COLO668 (cell line): Measurements from ENCODE around the gene PLCH1.

Experiments
- DNase-seq: peaks from one replicate; lab custom pipeline; 2025; ENCODE audit not compliant: unreplicated experiment; lab: John Stamatoyannopoulos, UW

Gene PLCH1

DNA sequence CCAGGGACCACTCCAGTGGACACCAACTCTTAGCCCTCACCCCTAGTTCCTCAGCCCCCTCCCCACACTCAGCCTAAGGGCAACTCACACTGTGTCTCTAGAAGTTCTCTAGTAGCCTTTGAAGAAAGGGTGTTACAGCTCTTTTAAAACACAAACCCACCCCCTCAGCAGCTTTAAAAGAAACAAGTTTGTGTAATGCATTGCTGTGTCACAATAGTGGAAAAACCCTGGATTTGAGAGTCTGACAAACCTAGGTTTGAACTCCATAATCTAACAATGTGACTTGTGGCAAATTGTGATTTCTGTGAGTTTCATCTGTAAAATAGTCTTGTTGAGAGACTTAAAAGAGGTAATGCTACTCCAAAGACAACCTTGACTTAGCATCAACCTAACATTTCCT lies 54.0 kb downstream of the PLCH1 start:
- DNase-seq, result no peak

DNA sequence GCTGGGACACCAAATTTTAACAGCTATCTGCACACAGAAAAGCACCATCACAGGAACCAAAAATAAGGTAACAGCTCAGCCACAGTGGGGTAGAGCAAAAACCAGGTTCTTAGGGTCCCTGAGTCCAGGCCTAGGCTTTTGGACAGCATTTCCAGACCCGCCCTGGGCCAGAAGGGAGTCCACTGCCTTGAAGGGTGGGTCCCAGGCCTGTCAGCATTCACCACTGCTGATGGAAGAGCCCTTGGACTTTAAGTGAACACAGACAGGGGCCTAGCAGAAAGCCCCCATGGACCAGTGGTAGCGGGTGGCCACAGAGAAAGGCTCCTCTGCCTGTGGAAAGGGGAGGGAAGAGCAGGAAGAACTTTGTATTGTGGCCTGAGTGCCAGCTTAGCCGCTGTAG lies 56.4 kb downstream of the PLCH1 start:
- DNase-seq, result no peak

DNA sequence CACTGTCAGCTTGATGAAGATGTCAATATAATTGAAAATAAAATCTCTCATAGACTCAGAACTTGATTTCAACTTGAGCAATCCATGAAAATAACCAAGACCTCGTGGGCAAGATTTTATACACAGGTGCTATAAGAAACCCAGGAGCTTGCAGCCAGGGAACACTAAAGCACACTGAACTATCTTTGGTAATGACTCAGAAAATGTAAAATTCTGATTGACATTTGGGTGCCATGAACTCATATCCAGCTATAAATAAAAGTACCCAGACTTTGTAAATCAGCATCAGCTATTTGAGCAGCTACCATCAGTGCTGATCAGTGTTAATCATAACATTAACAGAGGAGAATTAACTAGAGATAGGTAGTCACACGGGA lies 61.5 kb downstream of the PLCH1 start:
- DNase-seq, result no peak

DNA sequence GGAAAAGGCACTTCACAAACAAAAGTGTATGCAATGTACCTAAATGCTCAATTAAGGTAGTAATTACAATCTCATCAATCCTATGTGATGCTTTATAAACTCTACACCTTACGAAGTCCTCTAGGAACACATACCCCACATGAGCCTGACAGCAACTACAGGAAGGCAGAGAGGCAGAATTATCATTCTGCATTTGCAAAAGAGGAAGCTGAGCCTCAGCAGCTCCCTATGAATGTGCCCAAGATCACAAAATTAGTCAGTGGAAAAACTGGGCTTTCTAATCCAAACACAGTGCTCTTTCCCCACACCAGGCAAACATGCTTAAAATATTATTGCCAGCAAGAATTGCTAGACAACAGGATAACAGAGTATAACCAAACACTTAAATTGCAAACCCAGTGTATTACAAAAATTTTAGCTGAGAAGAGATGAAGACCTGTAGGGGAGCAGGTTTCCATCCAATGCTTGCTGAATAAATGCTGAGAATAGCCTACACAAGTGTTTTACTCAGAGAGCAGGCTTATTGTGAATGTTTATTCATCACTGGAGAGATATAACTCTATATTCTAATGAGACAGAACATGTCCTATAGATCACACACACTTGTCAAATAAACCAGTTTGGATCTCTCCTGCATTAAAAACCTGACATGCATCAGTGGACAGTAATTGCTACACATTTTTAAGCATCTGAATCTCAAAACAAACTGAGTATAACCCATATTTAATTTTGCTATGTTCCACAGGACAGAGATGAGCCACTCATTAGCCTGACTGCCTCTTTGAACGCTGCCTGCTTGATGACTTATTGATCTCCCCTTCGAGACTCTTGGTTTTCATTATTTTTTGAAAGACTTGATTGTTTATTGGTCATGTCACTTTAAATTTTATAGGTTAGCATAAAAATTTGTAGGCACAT lies 62.2 kb downstream of the PLCH1 start:
- DNase-seq, result no peak

DNA sequence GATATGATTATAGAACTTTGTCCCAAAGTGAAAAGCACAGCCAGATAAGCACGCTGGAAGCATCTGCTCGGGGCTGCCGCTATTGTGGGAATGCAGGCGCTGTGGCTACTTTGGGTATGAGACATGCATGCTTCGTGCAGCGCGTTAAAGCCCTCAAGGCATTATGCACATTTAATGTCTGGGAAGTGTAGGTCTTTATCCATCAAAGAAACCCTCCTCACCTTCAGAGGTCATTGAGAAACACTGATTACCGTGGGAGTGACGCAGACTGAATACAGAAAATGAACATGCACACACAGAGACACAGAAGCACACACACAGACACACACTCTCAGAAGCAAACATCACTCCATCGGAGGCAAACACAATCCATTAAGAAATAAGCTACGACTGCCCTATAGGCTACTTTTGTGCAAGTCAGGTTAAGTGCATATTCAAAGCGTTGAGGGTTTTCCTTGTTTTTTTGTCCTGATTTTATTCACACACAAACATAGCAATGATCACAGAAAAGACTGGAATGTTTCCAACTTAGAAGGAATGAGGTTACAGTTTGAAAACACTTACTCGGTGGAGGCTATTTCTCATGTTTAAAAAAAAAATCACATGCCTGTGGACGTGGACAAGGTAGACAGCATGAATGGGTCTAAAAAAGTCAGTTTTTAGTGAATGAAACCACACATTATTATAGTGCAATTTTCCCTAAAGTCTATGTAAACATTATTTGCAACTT lies 68.5 kb downstream of the PLCH1 start:
- DNase-seq, result no peak

- DNase-seq, result no peak
Observed at GRCh38 chr3:155675094-155675493, 69.8 kb downstream of the PLCH1 start.

DNA sequence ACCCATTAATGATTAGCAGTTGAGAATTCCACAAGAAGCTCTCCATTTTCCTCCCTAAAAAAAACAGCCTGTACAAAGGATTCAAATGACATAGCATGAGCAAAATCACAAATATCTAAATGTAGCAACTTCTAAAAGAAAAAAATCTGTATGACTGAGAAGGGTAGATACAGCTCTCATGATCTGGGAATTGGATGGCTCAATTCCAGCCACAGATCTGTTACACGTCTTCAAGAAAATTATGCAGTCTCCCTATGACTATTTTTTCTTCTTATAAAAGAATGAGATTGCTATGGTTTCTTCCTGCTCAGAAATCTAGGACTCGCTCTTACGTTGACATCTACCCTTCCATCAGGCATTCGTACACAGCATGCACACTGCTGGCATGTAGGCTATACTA lies 71.5 kb downstream of the PLCH1 start:
- DNase-seq, result no peak

DNA sequence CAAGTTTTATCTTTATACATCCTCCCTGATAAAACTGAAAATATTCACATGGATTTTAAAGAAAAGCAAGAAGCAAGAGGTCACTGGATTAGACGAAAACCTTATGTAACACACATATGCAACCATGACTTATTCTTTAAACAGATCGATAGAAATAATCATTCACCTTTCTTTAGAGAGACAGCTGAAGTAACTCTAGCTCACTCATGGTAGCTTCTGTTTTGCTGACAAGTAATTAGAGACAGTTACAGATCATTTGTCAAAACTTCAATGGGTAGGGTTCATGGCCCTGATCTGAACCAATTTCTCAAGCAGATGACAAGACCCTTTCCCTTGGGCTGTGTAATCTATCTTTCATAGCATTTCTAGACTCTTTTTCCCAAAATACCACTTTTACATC lies 74.5 kb downstream of the PLCH1 start:
- DNase-seq, result no peak

DNA sequence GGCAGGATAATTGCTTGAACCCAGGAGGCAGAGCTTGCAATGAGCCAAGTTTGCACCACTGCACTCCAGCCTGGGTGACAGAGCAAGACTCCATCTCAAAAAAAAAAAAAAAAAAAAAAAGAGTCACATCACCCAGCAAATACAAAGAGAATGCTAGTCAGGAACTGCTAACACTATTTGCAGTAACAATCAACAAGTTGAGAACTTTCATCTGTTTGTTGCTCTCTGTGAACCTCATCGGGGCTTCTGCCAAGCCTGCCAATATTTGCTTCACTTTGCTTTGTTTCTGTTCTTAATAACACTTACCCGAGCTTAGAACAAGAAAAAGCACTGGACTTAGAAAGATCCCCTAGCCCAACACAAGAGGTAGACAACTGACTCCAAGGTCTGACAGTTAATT lies 76.9 kb downstream of the PLCH1 start:
- no peak for DNase-seq

GRCh38 chr3:155664925-155665695 lies 79.8 kb downstream of the PLCH1 start:
- DNase-seq, result no peak

- DNase-seq, result no peak
Observed at GRCh38 chr3:155663467-155664212, 81.2 kb downstream of the PLCH1 start.

DNA sequence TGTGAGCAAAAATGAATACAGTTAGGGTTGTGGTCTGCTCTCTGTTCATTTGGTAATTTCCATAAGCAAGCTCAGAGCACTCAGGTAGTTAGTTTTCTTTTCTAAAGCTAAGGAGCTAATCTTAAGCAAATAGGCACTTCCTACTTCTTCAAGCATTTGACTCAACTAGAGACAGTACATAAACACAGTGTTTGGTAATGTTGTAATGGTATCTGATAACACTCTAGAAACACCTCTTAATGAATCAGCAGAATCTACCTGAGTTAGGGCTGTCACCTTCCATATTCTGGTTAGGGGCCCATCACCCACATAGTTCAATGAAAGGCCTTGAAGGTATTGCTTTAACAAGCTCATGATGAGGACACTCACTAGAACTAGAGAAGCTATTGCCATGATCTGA lies 83.1 kb downstream of the PLCH1 start:
- no peak for DNase-seq

DNA sequence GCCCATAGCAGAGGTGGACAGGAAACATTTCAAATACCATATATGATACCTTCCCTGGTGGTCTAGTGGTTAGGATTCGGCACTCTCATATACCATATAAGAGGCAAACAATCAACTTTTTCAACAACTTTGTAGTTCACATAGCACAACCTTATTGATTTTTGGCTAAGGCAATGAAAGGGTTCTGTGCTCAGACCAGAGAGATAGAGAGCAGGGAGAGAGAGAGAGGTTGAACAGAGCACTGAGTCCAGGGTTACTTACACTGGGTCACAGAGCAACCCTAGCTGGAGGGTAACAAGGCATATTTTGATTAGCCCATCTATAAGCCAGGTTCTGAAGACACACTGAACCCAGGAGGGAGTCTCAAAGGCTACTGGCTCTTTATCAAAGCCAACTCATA lies 83.8 kb downstream of the PLCH1 start:
- no peak for DNase-seq

- no peak for DNase-seq
Observed at GRCh38 chr3:155658671-155659261, 86.1 kb downstream of the PLCH1 start.

DNA sequence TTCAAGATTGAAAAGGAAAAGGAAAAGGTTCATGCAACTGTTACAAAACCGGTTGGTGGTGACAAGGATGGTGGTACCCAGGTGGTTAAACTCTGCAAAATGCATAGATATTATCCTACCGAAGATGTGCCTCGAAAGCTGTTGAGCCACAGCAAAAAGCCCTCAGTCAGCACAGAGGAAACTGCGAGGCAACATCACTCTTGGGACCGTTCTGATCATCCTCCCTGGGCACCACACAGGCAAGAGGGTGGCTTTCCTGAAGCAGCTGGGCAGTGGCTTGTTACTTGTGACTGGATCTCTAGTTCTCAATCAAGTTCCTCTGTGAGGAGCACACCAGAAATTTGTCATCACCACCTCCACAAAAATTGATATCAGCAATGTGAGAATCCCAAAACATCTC lies 86.9 kb downstream of the PLCH1 start:
- no peak for DNase-seq

DNA sequence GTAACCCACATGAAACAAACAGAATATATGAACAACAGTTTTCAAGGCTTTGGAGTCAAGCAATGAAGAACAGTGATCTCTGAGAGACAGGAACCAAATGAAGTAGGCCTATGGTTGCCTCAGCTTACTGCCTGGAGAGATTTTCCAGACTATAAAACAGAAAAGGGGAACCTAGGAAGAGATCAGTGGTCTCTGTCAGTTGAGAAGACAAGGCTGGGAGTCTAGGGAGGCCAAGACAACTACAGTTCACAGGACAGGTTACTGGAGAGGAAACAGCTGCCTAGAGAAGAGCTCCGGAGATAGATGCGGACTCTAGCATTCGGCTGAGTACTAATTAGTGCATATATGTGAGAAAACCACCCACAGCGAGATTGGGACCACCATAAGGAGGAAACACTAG lies 87.7 kb downstream of the PLCH1 start:
- no peak for DNase-seq

- DNase-seq, result no peak
Observed at GRCh38 chr3:155656466-155656865, 88.4 kb downstream of the PLCH1 start.

DNA sequence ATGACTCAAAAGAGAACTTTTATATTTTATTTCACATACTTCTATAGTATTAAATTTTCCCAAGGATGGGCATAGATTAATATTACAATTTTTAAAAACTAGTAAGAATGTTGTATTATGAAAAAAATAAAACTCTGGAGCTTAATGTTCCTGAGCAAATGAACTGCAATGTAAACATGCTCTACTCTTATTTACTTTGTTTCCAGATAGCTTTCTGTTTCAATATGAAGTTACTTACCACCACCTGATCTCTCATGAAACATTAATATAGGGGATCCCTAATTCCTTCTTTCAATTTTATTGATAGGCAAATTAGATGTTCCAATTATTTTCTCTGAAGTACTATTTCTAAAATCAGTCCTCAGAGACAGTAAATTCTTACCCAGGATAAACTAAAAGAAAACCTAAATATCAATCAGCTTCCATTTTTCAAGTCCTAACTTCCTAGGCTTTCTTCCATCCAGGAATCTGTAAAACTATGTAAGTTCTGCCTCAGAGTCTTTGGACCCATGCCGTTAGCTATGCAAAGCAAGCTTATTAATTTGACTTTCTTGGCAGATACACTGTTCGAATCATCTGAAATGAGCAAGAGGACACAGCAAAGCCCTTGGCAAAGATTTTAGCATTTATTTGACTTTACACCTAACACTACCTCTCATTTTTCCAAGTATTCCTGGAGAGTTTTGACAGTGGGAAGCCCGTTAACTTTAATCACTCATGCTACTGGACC lies 93.2 kb downstream of the PLCH1 start:
- no peak for DNase-seq

DNA sequence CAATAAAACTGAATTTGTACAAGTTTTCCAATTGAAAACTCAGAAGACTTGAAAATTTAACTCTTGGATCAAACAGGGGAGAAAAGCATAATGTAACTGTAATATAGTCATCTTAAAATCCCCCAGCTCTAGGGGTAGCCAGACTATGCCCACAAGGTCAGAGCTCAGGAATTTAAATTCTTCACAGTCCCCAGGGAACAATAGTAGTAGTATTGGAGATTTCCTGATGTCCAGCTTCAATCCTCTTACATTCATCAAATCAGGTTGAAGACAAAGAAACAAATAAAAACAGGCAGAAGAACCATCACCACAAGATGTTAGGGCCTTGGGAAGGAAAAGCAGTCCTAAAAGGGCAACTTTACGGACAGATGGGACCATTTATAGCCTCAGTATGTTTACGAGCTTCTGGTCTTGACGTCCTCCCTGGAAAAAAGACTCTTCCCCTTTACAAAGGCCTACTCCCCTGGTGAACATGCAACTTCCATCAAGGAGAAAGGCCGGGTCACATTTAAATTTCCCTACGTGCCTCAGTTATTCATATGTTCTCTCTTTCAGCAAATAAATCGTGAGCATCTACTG lies 96.8 kb downstream of the PLCH1 start:
- DNase-seq, result no peak

GRCh38 chr3:155647206-155647605 lies 97.7 kb downstream of the PLCH1 start:
- no peak for DNase-seq
